ACHN (cell line): Measurements from ENCODE around the gene TFAP2A.

Source experiments
- DNase-seq: peaks from one replicate; pipeline ENCODE4 v3.0.0-alpha.2; 2015
- in situ Hi-C: cut with HindIII; loops from 2 replicates; pipeline ENCODE4 v1.10.0; 2017; ENCODE audit warnings: low sequenced_read_pairs, low pct_ligation_motif_present, low pct_unique_long_range_greater_than_20kb

TFAP2A gene

GRCh38 chr6:10404107-10404798, 10.6 kb downstream of the TFAP2A start:
- in situ Hi-C loops: no loop called here
- peak; percentile 94 for DNase-seq

- in situ Hi-C loops: no loop called here
- DNase-seq: peak; percentile 66
Measured at GRCh38 chr6:10403385-10404106, 11.3 kb downstream of the TFAP2A start.

GRCh38 chr6:10402648-10403311, 12.1 kb downstream of the TFAP2A start:
- in situ Hi-C loops: no loop called here
- DNase-seq: no peak

DNA sequence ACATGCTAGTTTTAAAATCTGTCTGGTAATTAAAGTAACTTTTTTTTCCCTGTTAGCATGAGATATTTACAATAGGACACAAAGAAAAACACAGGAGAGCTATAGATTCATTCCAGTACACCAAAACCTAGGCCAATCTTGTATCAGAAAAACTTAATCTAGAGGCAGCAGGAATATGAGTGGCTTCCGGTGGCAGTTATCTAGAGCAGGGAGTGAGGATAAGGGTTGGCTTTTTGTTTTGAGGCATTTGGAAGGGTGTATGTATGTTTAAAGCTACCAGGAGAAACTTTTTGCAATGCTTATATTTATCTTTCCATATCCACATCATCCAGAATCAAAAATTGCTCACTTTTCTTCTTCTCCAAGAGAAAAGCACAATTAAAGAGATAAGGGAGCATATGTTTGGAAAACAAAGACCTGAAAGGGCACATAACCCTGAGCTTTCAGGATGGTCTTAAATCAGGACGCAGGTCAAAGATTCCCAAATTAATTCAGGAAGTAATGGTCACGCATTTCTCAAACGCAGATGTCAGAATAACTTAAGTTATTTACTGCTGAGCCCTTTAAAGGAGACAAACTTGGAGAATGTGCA, 13.1 kb downstream of the TFAP2A start:
- no peak for DNase-seq
- in situ Hi-C loops: no loop called here

DNA sequence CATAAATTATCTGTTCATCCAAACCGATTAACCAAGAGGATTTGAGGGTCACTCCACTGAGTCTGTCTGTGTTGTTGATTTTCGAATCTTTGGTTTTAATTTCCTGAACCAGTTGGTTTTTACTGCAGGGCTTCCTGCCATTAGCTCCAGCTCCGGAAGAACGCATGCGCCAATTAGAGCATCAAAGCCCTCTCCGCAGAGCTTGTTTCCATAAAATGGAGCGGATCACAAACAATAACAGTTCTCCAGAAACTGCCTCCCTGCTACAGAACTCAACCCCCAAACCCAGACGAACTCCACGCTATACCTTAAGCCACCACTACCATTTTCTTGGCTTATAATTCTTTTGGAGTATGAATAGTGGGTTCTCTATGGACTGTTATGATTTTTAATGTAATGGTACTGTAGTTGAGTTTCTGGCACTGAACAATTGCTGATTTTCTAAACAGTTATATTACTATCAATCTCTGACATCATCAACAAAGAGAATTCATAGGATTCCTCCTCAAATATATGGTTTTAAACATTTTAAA, 13.8 kb downstream of the TFAP2A start:
- no peak for DNase-seq
- in situ Hi-C loops: no loop called here

DNA sequence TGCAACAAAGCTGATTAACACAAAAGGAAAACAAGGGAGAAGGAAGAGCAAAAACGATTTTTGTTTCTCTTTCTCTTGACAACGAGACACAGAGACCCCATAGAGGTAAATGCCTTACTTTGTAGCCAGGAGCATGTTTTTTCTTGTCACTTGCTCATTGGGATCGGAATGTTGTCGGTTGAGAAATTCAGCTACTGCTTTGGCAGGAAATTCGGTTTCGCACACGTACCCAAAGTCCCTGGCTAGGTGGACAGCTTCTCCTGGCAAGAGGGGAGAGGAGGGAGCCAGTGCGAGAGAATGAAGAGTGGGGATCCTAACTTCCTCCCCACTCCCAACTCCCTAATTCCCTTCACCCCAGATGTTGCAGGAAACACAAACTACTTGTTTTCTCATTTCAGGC, 14.5 kb downstream of the TFAP2A start:
- in situ Hi-C loops: no loop called here
- no peak for DNase-seq

DNA sequence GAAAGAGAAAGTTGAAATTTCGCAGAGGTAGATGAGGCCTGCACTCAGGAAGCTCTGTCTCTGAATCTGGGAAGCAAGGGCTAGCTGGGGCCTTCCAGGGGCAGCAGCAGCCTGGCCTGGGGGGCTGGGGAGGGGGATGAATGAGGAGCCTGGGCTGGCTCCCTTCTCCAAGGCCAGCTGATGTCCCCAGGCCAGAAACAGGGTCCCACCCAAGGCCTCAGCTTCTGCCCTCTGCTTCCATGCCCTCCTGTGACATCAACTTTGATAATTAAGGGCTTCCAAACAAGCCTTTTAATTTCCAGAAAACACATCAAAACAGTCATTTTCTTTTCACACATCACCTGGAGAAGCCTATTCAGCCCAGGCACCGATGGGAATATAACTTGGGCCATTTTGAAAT, 15.4 kb downstream of the TFAP2A start:
- DNase-seq: no peak
- in situ Hi-C loops: no loop called here

DNA sequence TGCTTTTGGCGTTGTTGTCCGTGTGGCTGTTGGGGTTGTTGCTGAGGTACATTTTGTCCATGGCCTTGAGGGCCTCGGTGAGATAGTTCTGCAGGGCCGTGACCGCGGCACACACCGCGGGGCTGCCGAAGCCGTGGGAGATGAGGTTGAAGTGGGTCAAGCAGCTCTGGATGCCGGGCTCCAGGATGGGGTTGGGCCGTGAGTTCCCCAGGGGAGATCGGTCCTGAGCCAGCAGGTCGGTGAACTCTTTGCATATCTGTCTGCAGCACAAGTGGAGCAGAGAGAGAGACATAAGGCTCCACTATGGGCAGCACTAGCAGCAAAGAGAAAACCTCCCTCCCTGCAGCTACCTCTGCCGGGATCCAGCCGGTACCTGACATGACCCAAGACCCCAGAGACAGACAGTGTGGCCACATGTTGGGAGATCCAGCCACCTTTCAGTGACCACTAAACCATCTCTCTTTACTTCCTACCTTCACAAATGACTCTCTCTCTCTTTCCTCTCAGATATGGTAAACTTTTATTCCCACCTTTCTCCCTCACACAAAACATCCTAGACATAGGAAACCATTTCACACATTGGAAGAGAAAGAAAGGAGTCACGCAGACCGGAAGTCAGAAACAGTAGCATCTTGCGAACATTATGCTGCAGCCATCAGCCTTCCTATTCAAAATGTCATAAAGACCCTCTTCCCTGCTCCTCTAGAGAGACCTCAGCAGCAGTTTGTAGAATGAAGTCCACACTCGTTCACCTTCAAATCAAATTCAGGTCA, 16.2 kb downstream of the TFAP2A start:
- DNase-seq: no peak
- in situ Hi-C loops: no loop called here

DNA sequence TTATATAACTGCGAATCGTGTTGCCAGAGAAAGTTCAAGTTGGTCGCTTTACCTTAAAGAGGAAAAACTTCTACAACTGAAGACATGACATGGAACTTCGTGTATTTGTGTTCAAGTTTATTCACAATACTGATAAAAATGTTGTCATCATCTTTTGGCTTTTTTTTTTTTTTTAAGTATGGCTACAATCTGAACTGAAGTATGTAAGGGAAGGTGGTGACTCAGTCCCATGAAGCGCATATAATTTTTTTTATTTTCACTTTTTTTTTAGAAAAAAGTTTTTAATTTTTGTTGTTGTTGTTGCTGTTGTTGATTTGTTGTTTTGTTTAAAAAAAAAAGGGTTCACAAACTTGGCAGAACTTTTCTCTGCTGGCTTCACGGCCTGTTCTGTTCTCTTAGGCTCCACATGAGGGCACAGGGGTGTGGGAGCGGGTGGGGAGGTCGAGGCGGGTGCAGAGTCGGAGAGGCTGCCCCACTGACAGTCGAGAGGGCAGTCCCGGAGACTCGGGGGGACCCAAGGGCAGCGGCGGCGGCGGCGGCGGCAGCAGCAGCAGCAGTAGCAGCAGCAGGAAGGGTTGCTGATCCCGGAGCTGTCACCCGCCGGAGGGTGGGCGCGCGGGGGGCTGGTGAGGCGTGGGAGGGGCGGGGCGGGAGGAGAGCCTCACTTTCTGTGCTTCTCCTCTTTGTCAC, 17.0 kb downstream of the TFAP2A start:
- in situ Hi-C loops: no loop called here
- no peak for DNase-seq

DNA sequence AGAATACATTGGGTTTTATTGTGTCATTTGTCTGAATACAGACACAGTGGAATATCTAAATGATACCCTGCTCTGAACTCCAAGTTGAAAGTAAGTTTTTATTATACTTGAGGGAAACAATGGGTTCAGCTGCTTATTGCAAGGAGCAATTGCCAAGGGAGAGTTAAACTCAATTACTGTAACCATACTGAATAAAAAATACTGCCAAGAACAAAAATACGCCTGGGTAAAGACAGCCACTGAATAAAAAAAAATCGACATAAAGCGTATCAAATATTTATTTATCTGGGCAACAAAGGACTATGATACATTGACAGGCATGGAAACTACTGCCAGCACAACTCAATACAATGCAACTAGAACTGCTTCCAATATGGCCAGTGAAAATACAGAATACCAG, 18.1 kb downstream of the TFAP2A start:
- in situ Hi-C loops: no loop called here
- no peak for DNase-seq

DNA sequence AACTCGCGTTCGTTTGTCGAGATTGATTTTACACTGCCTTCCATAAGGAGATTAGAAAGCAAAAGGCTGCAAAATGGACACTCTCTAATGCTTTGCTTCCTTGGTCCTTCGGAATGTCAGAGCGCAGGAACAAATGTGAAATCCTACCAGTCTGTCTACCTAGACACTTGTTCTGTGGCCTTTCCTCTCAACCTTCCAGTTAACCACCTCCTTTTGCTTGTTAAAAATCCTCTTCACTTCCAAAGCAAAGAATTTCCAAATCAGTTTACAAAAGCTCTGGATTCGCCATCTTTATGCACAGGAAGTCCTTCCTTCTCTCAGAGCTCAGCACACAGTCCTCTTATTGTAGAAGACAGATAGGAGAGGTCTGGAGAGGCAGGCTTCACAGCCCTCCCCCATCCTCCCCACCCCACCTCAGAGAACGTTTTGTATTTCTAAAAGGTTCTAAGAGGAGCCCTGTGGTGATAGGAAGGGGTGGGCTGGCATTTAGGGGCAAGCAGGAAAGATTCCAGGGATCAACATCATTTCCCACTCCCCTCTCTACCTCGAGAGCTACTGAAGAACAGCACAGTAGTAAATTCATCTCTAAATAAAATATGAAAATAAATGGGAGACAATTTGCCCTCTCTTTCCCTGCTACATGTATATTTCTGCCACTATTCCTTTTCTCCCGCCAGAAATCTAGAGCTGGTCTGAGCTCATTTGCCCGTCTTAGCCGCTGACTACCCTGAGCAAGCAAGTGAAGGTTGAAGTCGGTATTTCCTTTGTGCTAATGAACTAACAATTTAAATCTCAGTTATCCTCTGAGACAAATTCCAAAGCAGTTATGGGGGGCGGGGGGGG, 18.9 kb downstream of the TFAP2A start:
- in situ Hi-C loops: no loop called here
- no peak for DNase-seq

GRCh38 chr6:10395171-10395703, 19.6 kb downstream of the TFAP2A start:
- in situ Hi-C loops: no loop called here
- DNase-seq: no peak

- no peak for DNase-seq
- in situ Hi-C loops: no loop called here
Measured at GRCh38 chr6:10393544-10394225, 21.2 kb downstream of the TFAP2A start.

- in situ Hi-C loops: no loop called here
- no peak for DNase-seq
Measured at GRCh38 chr6:10391799-10392198, 23.1 kb downstream of the TFAP2A start.

DNA sequence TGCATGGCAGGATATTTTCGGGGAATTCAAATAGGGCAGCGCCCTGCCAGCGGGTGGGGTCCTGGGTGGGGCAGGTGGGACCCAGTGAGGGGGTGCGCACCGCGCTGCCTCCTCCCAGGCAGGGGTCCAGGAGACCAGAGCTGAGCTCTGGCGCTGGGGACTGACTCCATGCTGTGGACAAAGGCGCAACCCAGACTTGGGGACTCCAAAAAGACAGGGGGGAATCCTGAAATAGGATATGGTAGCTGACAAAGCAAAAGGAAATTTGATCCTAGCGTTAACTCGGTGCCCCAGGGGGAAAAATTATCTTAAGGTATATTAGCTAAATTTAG, 23.6 kb downstream of the TFAP2A start:
- in situ Hi-C loops: no loop called here
- no peak for DNase-seq

GRCh38 chr6:10390495-10391298, 24.2 kb downstream of the TFAP2A start:
- DNase-seq: no peak
- in situ Hi-C loops: no loop called here
